Measurements from ENCODE around the gene SLC5A2.

SLC5A2 gene

DNA sequence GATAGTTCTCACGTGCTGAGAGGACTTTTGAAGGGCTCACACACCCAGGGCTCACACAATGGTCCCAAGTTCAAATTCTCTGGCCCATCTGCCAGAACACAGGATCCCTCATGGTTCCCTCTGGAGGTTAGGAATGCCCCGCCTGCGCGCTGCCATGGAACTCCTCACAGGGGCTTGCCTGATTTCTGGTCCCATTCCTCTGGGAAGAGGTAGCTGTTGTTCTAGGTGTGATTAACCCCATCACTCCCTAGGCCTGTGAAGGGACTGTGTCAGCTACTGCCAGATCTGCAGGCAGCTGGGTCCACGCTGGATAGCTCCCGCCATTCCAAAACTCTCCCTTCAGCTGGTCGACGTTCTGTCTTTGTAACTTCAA is 25.9 kb upstream of the SLC5A2 start:
- TF ChIP-seq, protein P1, sequence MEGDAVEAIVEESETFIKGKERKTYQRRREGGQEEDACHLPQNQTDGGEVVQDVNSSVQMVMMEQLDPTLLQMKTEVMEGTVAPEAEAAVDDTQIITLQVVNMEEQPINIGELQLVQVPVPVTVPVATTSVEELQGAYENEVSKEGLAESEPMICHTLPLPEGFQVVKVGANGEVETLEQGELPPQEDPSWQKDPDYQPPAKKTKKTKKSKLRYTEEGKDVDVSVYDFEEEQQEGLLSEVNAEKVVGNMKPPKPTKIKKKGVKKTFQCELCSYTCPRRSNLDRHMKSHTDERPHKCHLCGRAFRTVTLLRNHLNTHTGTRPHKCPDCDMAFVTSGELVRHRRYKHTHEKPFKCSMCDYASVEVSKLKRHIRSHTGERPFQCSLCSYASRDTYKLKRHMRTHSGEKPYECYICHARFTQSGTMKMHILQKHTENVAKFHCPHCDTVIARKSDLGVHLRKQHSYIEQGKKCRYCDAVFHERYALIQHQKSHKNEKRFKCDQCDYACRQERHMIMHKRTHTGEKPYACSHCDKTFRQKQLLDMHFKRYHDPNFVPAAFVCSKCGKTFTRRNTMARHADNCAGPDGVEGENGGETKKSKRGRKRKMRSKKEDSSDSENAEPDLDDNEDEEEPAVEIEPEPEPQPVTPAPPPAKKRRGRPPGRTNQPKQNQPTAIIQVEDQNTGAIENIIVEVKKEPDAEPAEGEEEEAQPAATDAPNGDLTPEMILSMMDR (IDR thresholded peaks at IDR 0.05; ENCODE audit: control insufficient read depth, extremely low read depth, insufficient read depth): no peak
- DNase-seq (ENCODE audit: low read depth): no peak
- no peak overlapping the region for H3K4me3 ChIP-seq (ENCODE audit: low read depth, low read length)

GRCh38 chr16:31458073-31458843 is 24.7 kb upstream of the SLC5A2 start:
- no peak for DNase-seq (ENCODE audit: low read depth)
- H3K4me3 ChIP-seq (ENCODE audit: low read depth, low read length): peak overlapping the region; percentile 85
- TF ChIP-seq, protein P1 (IDR thresholded peaks at IDR 0.05; ENCODE audit: control insufficient read depth, extremely low read depth, insufficient read depth): no peak

GRCh38 chr16:31458844-31459686 is 23.9 kb upstream of the SLC5A2 start, which contains the start of gene ARMC5:
Gene ARMC5 (plus strand): TSS chr16:31459501. CDS start chr16:31459525, 24 bp downstream.
- peak; percentile 97 for DNase-seq (ENCODE audit: low read depth)
- TF ChIP-seq, protein P1 (IDR thresholded peaks at IDR 0.05; ENCODE audit: control insufficient read depth, extremely low read depth, insufficient read depth): peak; percentile 81
- H3K4me3 ChIP-seq (ENCODE audit: low read depth, low read length): peak within 1 kb of the TSS; percentile 85

DNA sequence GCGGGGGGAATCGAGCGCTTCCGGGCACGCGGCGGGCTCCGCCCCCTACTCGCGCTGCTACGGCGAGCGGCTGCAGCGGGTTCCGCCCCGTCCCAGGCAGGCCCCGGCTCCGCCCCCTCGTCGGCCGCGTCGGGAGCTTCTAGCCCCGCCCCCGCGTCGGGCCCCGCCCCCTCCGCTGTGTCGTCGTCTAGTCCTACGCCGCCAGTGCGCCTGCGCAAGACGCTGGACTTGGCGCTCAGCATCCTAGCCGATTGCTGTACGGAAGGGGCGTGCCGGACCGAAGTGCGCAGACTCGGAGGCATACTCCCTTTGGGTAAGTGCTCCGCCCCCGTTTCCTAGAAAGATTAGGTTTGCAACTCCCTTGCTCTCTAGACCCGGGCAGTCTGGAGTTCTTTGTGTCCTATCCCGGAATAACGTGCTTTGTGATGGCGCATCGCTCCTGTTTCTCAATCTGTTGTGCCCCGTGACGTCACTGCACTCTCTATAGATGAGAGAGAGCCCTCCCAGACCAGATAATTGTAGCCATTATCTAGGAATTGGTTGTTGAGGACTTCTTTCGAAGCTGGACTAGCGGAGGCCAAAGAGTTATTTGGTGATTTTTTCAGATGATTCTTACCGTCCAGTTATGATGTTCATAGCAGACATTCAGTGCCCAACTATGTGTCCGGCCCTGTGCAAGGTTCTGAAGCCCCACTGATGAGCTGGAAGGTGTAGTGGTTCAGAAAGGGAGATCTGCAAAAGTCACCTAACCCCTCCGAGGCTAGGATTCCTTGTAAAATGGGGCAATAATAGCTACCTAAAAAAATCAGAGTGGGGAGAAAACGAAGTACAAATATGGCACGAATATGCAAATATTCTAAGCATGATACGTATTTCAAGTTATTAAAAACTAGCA is 23.0 kb upstream of the SLC5A2 start:
- DNase-seq (ENCODE audit: low read depth): peak; percentile 97
- peak overlapping the region; percentile 85 for H3K4me3 ChIP-seq (ENCODE audit: low read depth, low read length)
- TF ChIP-seq, protein P1 (IDR thresholded peaks at IDR 0.05; ENCODE audit: control insufficient read depth, extremely low read depth, insufficient read depth): no peak

DNA sequence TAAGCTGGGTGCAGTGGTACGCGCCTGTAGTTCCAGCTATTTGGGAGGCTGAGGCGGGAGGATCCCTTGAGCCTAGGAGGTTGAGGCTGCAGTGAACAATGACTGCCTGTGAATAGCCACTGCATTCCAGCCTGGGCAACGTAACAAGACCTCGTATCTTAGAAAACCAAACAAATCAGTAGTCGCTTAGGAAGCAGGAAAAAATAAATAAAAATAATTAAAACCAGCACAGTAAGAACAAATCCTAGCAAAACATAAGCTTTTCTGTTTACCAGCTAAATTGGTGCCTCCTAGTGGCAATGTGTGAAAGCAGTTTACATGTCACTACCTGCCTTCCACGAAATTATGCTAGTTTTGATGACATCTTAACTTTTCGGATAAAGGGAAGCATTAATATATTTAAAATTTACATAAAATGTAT is 22.3 kb upstream of the SLC5A2 start:
- TF ChIP-seq, protein P1 (IDR thresholded peaks at IDR 0.05; ENCODE audit: control insufficient read depth, extremely low read depth, insufficient read depth): peak; percentile 79
- H3K4me3 ChIP-seq (ENCODE audit: low read depth, low read length): peak overlapping the region; percentile 50
- DNase-seq (ENCODE audit: low read depth): no peak

- no peak overlapping the region for H3K4me3 ChIP-seq (ENCODE audit: low read depth, low read length)
- TF ChIP-seq, protein P1 (IDR thresholded peaks at IDR 0.05; ENCODE audit: control insufficient read depth, extremely low read depth, insufficient read depth): no peak
Observed at GRCh38 chr16:31461201-31461920, 21.6 kb upstream of the SLC5A2 start.

More at GRCh38 chr16:31461201-31461920, 21.6 kb upstream of the SLC5A2 start:
- no peak for DNase-seq (ENCODE audit: low read depth)

Data from LNCaP clone FGC (cell line).